CD14-positive monocyte (primary cell): ENCODE measurements around the gene MXRA8. TPM values are rescaled to one million over a fixed set of nuclear protein-coding genes. Genes with fewer than 3 reads are reported as not detected.

Experiments
- DNase-seq, 3 donors: peaks; one replicate each; pipeline ENCODE4 v3.0.0-alpha.2; 2011 to 2022
- H2AFZ ChIP-seq: 2 replicates; pipeline ENCODE4 v1.6.0; 2012; ENCODE audit warnings: mild to moderate bottlenecking, low read depth, low read length, inconsistent platforms; ENCODE audit not compliant: insufficient read depth, poor library complexity, severe bottlenecking
- H3K27ac ChIP-seq, 2 donors: 1 replicate in 1 of 2; 2 replicates in 1 of 2; pipeline ENCODE4 v1.5.1; 2012 to 2013; ENCODE audit warnings: low read length in 2 of 2, control low read depth in 1 of 2, inconsistent platforms in 1 of 2, low read depth in 1 of 2, mild to moderate bottlenecking in 1 of 2
- H3K27me3 ChIP-seq, 2 donors: one replicate each; pipeline versions ENCODE4 v1.6.0 to v1.6.1; 2011 to 2013; ENCODE audit warnings: low read length in 2 of 2; ENCODE audit not compliant: control insufficient read depth in 2 of 2, insufficient read depth in 2 of 2
- H3K36me3 ChIP-seq, 2 donors: replicated peaks in 1 of 2; 1 replicate in 1 of 2; 2 replicates in 1 of 2; pipeline versions ENCODE4 v1.5.1 to v1.6.1; 2012 to 2013; ENCODE audit warnings: low read length in 2 of 2, control low read depth in 1 of 2, inconsistent platforms in 1 of 2, mild to moderate bottlenecking in 1 of 2; ENCODE audit not compliant: insufficient read depth in 2 of 2, control insufficient read depth in 1 of 2
- H3K4me1 ChIP-seq, 2 donors: 1 replicate in 1 of 2; 2 replicates in 1 of 2; pipeline versions ENCODE4 v1.5.1 to v1.6.1; 2012 to 2013; ENCODE audit warnings: low read length in 2 of 2, control low read depth in 1 of 2, inconsistent platforms in 1 of 2, mild to moderate bottlenecking in 1 of 2, moderate library complexity in 1 of 2; ENCODE audit not compliant: insufficient read depth in 2 of 2, control insufficient read depth in 1 of 2
- H3K4me2 ChIP-seq: replicated peaks from 2 replicates; pipeline ENCODE3; 2012; ENCODE audit warnings: low read length, moderate library complexity, mild to moderate bottlenecking; ENCODE audit not compliant: poor library complexity, severe bottlenecking; ENCODE audit errors: extremely low read depth
- H3K4me3 ChIP-seq, 3 experiments: fragments of 200-600 bp in 1 of 3; sonication (generic) in 1 of 3; replicated peaks in 1 of 3; 1 replicate in 2 of 3; 2 replicates in 1 of 3; pipeline ENCODE4 v1.5.1; 2011 to 2013; ENCODE audit warnings: low read length in 3 of 3, mild to moderate bottlenecking in 3 of 3, control low read depth in 2 of 3, low read depth in 2 of 3, inconsistent platforms in 1 of 3, moderate library complexity in 1 of 3
- H3K79me2 ChIP-seq: 2 replicates; pipeline ENCODE4 v1.6.0; 2012; ENCODE audit warnings: mild to moderate bottlenecking, control low read depth, inconsistent platforms, low read length, moderate library complexity; ENCODE audit not compliant: insufficient read depth
- H3K9ac ChIP-seq: 2 replicates; pipeline ENCODE4 v1.6.0; 2017; ENCODE audit warnings: low read length, mild to moderate bottlenecking; ENCODE audit not compliant: insufficient read depth, poor library complexity, severe bottlenecking
- H3K9me3 ChIP-seq, 2 donors: replicated peaks in 1 of 2; 1 replicate in 1 of 2; 2 replicates in 1 of 2; pipeline versions ENCODE4 v1.5.1 to v1.6.1; 2012 to 2013; ENCODE audit warnings: low read length in 2 of 2, control low read depth in 1 of 2; ENCODE audit not compliant: control insufficient read depth in 1 of 2, insufficient read depth in 1 of 2
- H4K20me1 ChIP-seq: 2 replicates; pipeline ENCODE4 v1.6.0; 2012; ENCODE audit warnings: mild to moderate bottlenecking, low read length, control low read depth, moderate library complexity; ENCODE audit not compliant: insufficient read depth
- H3K27ac Mint-ChIP-seq, 7 donors: one replicate each; pipeline ENCODE4 v1.8.0; 2020; ENCODE audit warnings: mild to moderate bottlenecking in 7 of 7, mixed read lengths in 7 of 7, moderate library complexity in 6 of 7, inconsistent platforms in 2 of 7
- H3K27me3 Mint-ChIP-seq, 3 donors: one replicate each; pipeline ENCODE4 v1.8.0; 2021 to 2022; ENCODE audit warnings: low read depth in 3 of 3, mild to moderate bottlenecking in 3 of 3, mixed read lengths in 3 of 3, moderate library complexity in 3 of 3, inconsistent platforms in 1 of 3
- H3K36me3 Mint-ChIP-seq, 2 donors: one replicate each; pipeline ENCODE4 v1.8.0; 2020; ENCODE audit warnings: mixed read lengths in 2 of 2, inconsistent platforms in 1 of 2, mild to moderate bottlenecking in 1 of 2
- H3K4me1 Mint-ChIP-seq: one replicate; pipeline ENCODE4 v1.8.0; 2020; ENCODE audit warnings: mild to moderate bottlenecking, mixed read lengths
- H3K4me3 Mint-ChIP-seq, 2 donors: one replicate each; pipeline ENCODE4 v1.8.0; 2020; ENCODE audit warnings: mild to moderate bottlenecking in 2 of 2, mixed read lengths in 2 of 2, moderate library complexity in 1 of 2
- H3K9me3 Mint-ChIP-seq, 7 donors: one replicate each; pipeline ENCODE4 v1.8.0; 2020 to 2022; ENCODE audit warnings: mixed read lengths in 7 of 7, mild to moderate bottlenecking in 6 of 7, moderate library complexity in 6 of 7, inconsistent platforms in 2 of 7
- CTCF ChIP-seq: fragments of 200-600 bp; IDR thresholded peaks from one replicate; pipeline ENCODE4 v1.8.0; 2022; ENCODE audit warnings: antibody characterized with exemption, mild to moderate bottlenecking
- WGBS: methylation state at CpG from one replicate; pipeline ENCODE4 v1.1.5; 2013; ENCODE audit warnings: missing lambda C conversion rate; ENCODE audit not compliant: insufficient coverage; 5-methylcytosine and 5-hydroxymethylcytosine counted together
- intact Hi-C, 2 donors: fragments of 100-400 bp; cut with micrococcal nuclease; formaldehyde crosslinking; loops; one replicate each; pipeline versions ENCODE4 v1.15.0 to v1.15.1; 2023
- polyA plus RNA-seq, 3 donors: library from polyadenylated mRNA; depleted of rRNA in 1 of 3; unstranded in 2 of 3; stranded (reverse) in 1 of 3; fragments of 300-500 nt in 2 of 3; fragments of >200 nt in 1 of 3; fragmentation: Illumina TruSeq in 2 of 3; gene quantifications; 1 replicate in 2 of 3; 2 replicates in 1 of 3; pipeline ENCODE4 v1.2.3, GENCODE V29; 2012 to 2021

MXRA8 gene
- polyA plus RNA-seq, 3 donors = not detected

- Histone ChIP-seq H4K20me1 (peaks cover 43% of the 10 kb centered on the region), H3K9ac (peak overlapping the region; percentile 97), H3K4me1 (peaks cover 24 to 31% of the 10 kb centered on the region in 2 donors), H3K27me3 (no peaks in the 10 kb centered on the region), H3K27ac (peak overlapping the region; percentile 32 to 82), H3K4me2 (peak overlapping the region; percentile 88), H2AFZ (peak overlapping the region; percentile 93), H3K36me3 (peaks cover 54 to 67% of the 10 kb centered on the region in 2 donors), H3K79me2 (peaks cover 77% of the 10 kb centered on the region), H3K9me3 (no peaks in the 10 kb centered on the region), H3K4me3 (peak overlapping the region; percentile 72 to 87 (median 83))
- no peaks in the 10 kb centered on the region for H3K9me3 Mint-ChIP-seq
- H3K4me3 Mint-ChIP-seq = peak overlapping the region; percentile 89 to 90
- no peak for TF ChIP-seq CTCF
- H3K36me3 Mint-ChIP-seq = peaks cover 51 to 73% of the 10 kb centered on the region in 2 donors
- H3K27me3 Mint-ChIP-seq = no peaks in the 10 kb centered on the region
- under 1% methylated on average over 46 of the region's 54 CpGs for WGBS
- peaks cover 32% of the 10 kb centered on the region for H3K4me1 Mint-ChIP-seq
- H3K27ac Mint-ChIP-seq = peak overlapping the region; percentile 83 to 92 (median 87)
- intact Hi-C loops = loop anchor here in 1 of 2 donors (1.0 kb wide), 1 partner anchor 8 kb away; no protein-coding TSS in a partner anchor
- peak in 1 of 3 donors; percentile 19 for DNase-seq
These were observed 40.4 kb upstream of the MXRA8 start for GRCh38 chr1:1398677-1399186.

GRCh38 chr1:1397839-1398523 is 39.6 kb upstream of the MXRA8 start:
- 64% methylated on average over 16 of the region's 19 CpGs for WGBS

More at GRCh38 chr1:1397839-1398523, 39.6 kb upstream of the MXRA8 start:
- Mint-ChIP-seq H3K27me3 (no peaks in the 10 kb centered on the region), H3K36me3 (peaks cover 51 to 73% of the 10 kb centered on the region in 2 donors), H3K27ac (peak overlapping the region; percentile 83 to 92 (median 87)), H3K9me3 (no peaks in the 10 kb centered on the region), H3K4me3 (peak overlapping the region; percentile 89 to 90), H3K4me1 (peaks cover 32% of the 10 kb centered on the region)
- H3K9me3 ChIP-seq = no peaks in the 10 kb centered on the region
- no peak for TF ChIP-seq CTCF
- peak overlapping the region in 1 of 2 donors; percentile 82 for H3K27ac ChIP-seq
- H3K36me3 ChIP-seq = peaks cover 57 to 67% of the 10 kb centered on the region in 2 donors
- peaks cover 83% of the 10 kb centered on the region for H3K79me2 ChIP-seq
- H3K9ac ChIP-seq = peak overlapping the region; percentile 97
- peak overlapping the region; percentile 88 for H3K4me2 ChIP-seq
- intact Hi-C loops = loop anchor here in 1 of 2 donors (1.0 kb wide), 1 partner anchor 8 kb away; no protein-coding TSS in a partner anchor
- H3K27me3 ChIP-seq = no peaks in the 10 kb centered on the region
- DNase-seq = peak in 2 of 3 donors; percentile 21 to 41
- H4K20me1 ChIP-seq = peaks cover 51% of the 10 kb centered on the region
- peaks cover 24 to 31% of the 10 kb centered on the region in 2 donors for H3K4me1 ChIP-seq
- peak overlapping the region; percentile 72 to 87 (median 83) for H3K4me3 ChIP-seq
- H2AFZ ChIP-seq = peak overlapping the region; percentile 93
